ENCODE data around the gene ZNF525. TPM values are rescaled to one million over a fixed set of nuclear protein-coding genes. Genes with fewer than 3 reads are reported as not detected.
"Not testable (repeated sequence)": the region's sequence is repeated elsewhere in the genome, so short reads cannot be mapped to it uniquely, and the experiment has no call there.

Gene ZNF525
- total RNA-seq, 2 experiments from 2014 or later, result 14.5 to 19.9 TPM

DNA sequence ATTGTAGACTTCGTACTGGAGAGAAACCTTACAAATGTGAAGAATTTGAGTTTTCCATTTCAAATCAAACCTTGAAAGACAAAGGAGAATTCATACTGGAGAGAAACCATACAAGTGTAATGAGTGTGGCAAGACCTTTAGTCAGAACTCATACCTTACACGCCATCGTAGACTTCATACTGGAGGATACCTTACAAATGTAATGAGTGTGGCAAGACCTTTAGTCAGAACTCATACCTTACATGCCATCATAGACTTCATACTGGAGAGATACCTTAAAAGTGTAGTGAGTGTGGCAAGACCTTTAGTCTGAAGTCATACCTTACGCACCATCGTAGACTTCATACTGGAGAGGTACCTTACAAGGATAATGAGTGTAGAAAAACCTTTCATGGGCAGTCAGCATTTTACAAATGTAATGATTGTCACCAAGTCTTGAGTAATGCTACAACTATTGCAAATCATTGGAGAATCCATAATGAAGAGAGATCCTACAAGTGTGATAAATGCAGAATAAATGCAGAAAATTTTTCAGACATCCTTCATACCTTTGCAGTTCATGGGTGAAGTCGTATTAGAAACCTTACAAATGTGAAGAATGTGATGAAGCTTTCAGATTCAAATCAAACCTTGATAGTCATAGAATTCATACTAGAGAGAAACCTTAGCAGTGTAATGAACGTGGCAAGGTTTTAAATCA, 44.1 kb downstream of the ZNF525 start:
- no peak overlapping the region for H3K4me3 Mint-ChIP-seq
- H3K27ac Mint-ChIP-seq, result no peak overlapping the region
- H3K9me3 Mint-ChIP-seq, result peaks cover 82% of the 10 kb centered on the region
- DNase-seq, result no peak
- intact Hi-C loops (cut with micrococcal nuclease), result no loop called here
- ChIA-PET POLR2A (no interaction called here), CTCF (no interaction called here)
- H3K4me1 Mint-ChIP-seq (ENCODE audit: low read depth), result no peaks in the 10 kb centered on the region
- H3K36me3 Mint-ChIP-seq, result peaks cover 80% of the 10 kb centered on the region
- no peaks in the 10 kb centered on the region for H3K27me3 Mint-ChIP-seq

DNA sequence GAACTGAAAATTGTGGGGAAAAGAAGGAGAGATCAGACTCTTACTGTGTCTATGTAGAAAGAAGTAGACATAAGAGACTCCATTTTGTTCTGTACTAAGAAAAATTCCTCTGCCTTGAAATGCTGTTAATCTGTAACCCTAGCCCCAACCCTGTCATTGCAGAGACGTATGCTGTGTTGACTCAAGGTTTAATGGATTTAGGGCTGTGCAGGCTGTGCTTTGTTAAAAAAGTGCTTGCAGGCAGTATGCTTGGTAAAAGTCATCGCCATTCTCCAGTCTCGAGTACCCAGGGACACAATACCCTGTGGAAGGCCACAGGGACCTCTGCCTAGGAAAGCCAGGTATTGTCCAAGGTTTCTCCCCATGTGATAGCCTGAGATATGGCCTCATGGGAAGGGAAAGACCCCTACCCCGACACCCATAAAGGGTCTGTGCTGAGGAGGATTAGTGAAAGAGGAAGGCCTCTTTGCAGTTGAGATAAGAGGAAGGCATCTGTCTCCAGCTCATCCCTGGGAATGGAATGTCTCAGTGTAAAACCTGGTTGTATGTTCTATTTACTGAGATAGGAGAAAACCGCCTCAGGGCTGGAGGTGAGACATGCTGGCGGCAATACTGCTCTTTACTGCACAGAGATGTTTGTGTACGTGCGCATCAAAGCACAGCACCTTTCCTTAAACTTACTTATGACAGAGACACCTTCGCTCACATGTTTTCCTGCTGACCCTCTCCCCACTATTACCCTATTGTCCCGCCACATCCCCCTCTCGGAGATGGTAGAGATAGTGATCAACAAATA, 55.2 kb downstream of the ZNF525 start:
- CTCF ChIA-PET; H3K27ac Mint-ChIP-seq; intact Hi-C loops (cut with micrococcal nuclease); H3K4me3 Mint-ChIP-seq; H3K4me1 Mint-ChIP-seq (ENCODE audit: low read depth); H3K27me3 Mint-ChIP-seq; DNase-seq; POLR2A ChIA-PET: not testable (repeated sequence)
- peaks cover 27% of the 10 kb centered on the region for H3K9me3 Mint-ChIP-seq
- peaks cover 13% of the 10 kb centered on the region for H3K36me3 Mint-ChIP-seq

DNA sequence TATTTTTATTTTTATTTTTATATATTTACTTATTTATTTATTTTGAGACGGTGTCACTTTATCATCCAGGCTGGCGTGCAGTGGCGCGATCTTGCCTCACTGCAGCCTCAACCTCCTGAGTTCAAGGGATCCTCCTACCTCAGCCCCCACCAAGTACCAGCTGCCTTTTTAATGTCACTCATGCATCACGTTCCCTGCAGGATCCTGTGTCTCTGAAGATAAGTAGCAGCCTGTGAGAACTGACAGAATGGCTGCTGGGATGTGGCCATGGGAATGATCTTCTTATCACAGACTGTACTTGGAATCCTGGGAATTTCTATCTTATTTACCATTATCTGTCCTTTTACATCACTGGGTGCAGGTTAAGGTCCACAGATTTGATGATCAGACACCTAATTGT, 57.0 kb downstream of the ZNF525 start:
- Mint-ChIP-seq H3K9me3 (peaks cover 12% of the 10 kb centered on the region), H3K27me3 (no peaks in the 10 kb centered on the region), H3K36me3 (peaks cover 7% of the 10 kb centered on the region), H3K4me3 (no peak overlapping the region), H3K27ac (no peak overlapping the region), H3K4me1 (ENCODE audit: low read depth) (no peaks in the 10 kb centered on the region)
- ChIA-PET CTCF (no interaction called here), POLR2A (no interaction called here)
- intact Hi-C loops (cut with micrococcal nuclease), result no loop called here
- DNase-seq, result no peak

DNA sequence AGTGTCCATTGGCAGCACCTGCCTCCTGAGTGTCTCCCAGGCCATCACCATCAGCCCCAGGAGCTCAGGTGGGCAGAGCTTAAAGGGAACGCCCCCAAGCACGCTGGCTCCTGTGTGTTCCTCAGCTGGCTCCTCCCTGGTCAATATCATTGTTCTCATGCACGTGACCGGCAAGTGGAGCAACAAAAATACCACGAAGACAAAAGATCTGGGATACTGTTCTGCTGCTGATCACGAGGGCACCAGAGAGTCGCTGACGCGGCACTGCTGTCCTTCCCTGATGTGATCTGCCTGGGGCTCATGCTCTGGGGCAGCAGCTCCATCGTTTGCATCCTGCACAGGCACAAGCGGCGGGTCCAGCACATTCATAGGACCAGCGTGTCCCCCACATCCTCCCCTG, 57.6 kb downstream of the ZNF525 start:
- POLR2A ChIA-PET; H3K4me1 Mint-ChIP-seq (ENCODE audit: low read depth); H3K27ac Mint-ChIP-seq; CTCF ChIA-PET; H3K36me3 Mint-ChIP-seq; H3K4me3 Mint-ChIP-seq; intact Hi-C loops (cut with micrococcal nuclease); H3K27me3 Mint-ChIP-seq; DNase-seq; H3K9me3 Mint-ChIP-seq: not testable (repeated sequence)

DNA sequence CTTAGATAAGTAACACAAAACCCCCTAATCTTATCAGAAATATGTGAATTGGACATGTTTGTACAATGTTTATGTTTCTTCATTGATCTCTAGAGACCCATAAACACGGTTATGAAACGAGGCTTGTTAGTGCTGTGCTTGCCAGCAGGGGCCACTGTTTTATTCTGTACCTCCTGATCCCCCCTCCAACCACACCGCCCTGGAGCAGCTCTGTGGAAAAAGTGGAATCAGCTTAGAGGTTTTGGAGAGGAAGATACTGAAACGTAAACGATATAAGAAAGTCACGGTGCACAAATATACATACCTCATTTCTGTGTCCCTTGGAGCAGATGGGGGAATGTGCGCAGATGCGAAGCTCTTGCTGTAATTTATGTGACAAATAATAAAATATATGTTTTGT, 58.2 kb downstream of the ZNF525 start:
- H3K4me3 Mint-ChIP-seq; H3K27me3 Mint-ChIP-seq; POLR2A ChIA-PET; DNase-seq; H3K27ac Mint-ChIP-seq; H3K4me1 Mint-ChIP-seq (ENCODE audit: low read depth); intact Hi-C loops (cut with micrococcal nuclease); H3K36me3 Mint-ChIP-seq; H3K9me3 Mint-ChIP-seq: not testable (repeated sequence)
- CTCF ChIA-PET, result interaction anchor here (1.9 kb wide), 1 partner anchor 369 kb away, joined by 7 read pairs; no protein-coding TSS in a partner anchor

DNA sequence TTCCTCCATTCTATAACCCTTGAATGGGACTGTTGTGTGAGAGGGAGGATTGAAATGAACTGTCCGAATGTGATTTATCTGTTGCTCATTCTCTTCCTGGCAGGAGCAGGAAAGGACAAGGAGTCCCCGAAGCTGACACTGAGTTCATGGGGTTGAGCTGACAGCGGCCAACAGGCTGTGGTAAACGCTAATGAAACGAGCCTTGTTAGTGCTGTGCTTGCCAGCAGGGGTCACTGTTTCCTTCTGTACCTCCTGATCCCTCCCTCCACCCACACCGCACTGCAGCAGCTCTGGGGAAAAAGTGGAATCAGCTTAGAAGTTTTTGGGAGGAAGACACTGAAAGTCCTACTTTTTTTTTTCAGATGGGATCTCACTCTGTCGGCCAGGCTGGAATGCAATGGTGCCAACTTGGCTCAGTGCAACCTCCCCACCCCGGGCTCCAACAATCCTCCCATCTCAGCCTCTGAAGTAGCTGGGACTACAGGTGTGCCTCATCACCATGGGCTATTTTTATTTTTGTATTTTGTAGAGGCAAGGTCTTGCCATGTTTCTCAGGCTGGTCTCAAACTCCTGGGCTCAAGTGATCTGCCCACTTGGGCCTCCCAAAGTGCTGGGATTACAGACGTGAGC, 59.6 kb downstream of the ZNF525 start:
- intact Hi-C loops (cut with micrococcal nuclease), result loop anchor here (1.0 to 5.0 kb wide), 2 partner anchors 87 to 321 kb away; no protein-coding TSS in a partner anchor
- H3K4me3 Mint-ChIP-seq, result no peak overlapping the region
- ChIA-PET CTCF (interaction anchor here (0.6 to 2.1 kb wide), 18 partner anchors 9 to 1773 kb away, joined by 3 to 31 read pairs (median 4); no protein-coding TSS in a partner anchor), POLR2A (interaction anchor here (0.6 to 0.7 kb wide), 2 partner anchors 52 to 1227 kb away, joined by 3 to 5 read pairs; no protein-coding TSS in a partner anchor)
- H3K36me3 Mint-ChIP-seq, result no peaks in the 10 kb centered on the region
- no peaks in the 10 kb centered on the region for H3K4me1 Mint-ChIP-seq (ENCODE audit: low read depth)
- H3K27me3 Mint-ChIP-seq, result no peaks in the 10 kb centered on the region
- peak; percentile 77 for DNase-seq
- H3K27ac Mint-ChIP-seq, result no peak overlapping the region
- no peaks in the 10 kb centered on the region for H3K9me3 Mint-ChIP-seq

DNA sequence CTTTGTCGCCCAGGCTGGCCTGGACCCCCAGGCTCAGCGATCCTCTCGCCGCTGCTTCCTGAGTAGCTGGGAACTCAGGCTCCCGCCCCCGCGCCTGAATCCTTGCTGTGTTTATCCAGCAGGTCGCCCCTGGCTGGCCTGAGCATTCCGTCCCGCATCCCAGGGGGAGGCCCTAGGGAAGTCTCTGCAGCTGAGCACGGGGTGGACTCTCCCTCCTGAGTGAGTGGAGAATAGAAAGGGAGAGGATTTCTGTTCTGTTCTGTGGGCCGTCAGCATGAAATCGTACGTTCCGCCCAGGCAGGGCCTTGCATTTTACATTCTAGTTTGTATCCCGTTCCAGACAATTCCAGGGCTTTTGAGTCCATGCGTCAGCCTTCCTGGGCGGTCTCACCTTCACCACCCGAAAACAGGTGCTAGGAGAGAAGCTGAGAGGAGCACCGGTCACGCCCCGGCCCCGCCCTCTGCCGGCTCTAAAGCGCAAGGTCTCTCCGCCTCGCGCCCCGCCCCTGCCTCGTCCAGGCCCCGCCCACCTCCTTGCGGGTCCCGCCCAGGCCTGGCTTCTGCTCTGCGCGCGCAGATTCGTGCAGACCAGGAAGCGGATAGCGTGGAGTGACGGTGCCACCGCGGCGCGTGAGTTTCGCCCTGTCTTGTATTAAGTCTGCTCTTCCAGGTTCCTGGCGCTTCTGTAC, 66.0 kb downstream of the ZNF525 start, which contains the start of gene ZNF761:
Gene ZNF761 (plus strand): TSS at position 586 of the 689 bp plus-strand sequence. CDS start 15,285 bp downstream, outside the sequence.
- DNase-seq, result peak; percentile 98
- Mint-ChIP-seq H3K27me3 (no peaks in the 10 kb centered on the region), H3K4me3 (peak within 1 kb of the TSS; percentile 84), H3K36me3 (peaks cover 37% of the 10 kb centered on the region), H3K27ac (peak within 1 kb of the TSS; percentile 88), H3K9me3 (peaks cover 11% of the 10 kb centered on the region), H3K4me1 (ENCODE audit: low read depth) (peaks cover 22% of the 10 kb centered on the region)
- intact Hi-C loops (cut with micrococcal nuclease), result loop anchor here (2.0 to 5.0 kb wide), 3 partner anchors 35 to 234 kb away; partner anchors contain the start of gene ZNF813
- ChIA-PET CTCF (interaction anchor here (0.7 to 1.1 kb wide), 2 partner anchors 81 to 86 kb away, joined by 3 read pairs; no protein-coding TSS in a partner anchor), POLR2A (no interaction called here)

DNA sequence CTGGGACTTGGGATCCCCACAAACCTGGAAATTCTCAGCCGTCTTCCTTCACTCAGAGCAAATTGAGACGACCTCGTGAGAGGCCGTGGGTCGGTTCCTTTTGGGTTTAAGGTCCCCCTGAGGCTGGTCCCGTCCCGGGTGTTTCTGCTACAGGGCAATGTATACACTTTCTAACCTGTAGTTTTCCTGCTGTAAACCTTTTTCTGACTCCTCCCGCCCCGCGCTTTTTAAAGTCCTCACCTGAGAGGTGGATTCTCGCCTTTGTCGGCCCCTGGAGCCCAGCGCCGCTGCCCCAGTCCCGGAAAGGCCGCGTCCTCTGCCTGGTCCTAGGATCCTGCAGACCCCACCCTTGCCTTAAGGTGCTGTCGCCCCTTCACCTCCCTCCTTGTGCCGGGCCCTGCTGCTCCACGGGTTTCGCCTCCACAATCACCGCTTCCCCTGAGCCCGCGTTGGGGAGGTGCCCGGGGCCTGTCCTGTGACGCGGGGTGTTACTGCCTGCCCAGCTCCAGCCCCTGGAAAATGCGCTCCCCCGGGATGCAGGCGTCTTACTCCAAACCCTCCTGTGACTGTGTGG, 66.7 kb downstream of the ZNF525 start:
- ChIA-PET POLR2A (no interaction called here), CTCF (interaction anchor here (0.7 kb wide), 1 partner anchor 85 kb away, joined by 3 read pairs; no protein-coding TSS in a partner anchor)
- Mint-ChIP-seq H3K9me3 (peaks cover 15% of the 10 kb centered on the region), H3K27me3 (no peaks in the 10 kb centered on the region), H3K4me1 (ENCODE audit: low read depth) (peaks cover 22% of the 10 kb centered on the region), H3K36me3 (peaks cover 44% of the 10 kb centered on the region), H3K4me3 (peak overlapping the region; percentile 84), H3K27ac (peak overlapping the region; percentile 88)
- DNase-seq, result peak; percentile 44
- intact Hi-C loops (cut with micrococcal nuclease), result loop anchor here (5.0 kb wide), 2 partner anchors 120 to 235 kb away; no protein-coding TSS in a partner anchor

Other genes with a start within 250 kb of the ZNF525 start
- gene ZNF415, start 232.8 kb upstream of the ZNF525 start, total RNA-seq, result under 1 TPM; 0.39 to 0.88 TPM
- 1 to 10 TPM; 6.4 TPM for gene ZNF347, start 206.7 kb upstream of the ZNF525 start, total RNA-seq
- 1 to 10 TPM; 4.7 to 4.8 TPM for gene ZNF665, start 172.3 kb upstream of the ZNF525 start, total RNA-seq
- gene ZNF677, start 110.8 kb upstream of the ZNF525 start, total RNA-seq, result 1 to 10 TPM; 4.6 to 4.9 TPM
- gene VN1R2, start 107.4 kb upstream of the ZNF525 start, total RNA-seq, result not detected
- not detected for gene VN1R4, start 98.0 kb upstream of the ZNF525 start, total RNA-seq
- 1 to 10 TPM; 5.7 to 5.8 TPM for gene ZNF845, start 32.0 kb upstream of the ZNF525 start, total RNA-seq
- gene ZNF765, start 29.4 kb downstream of the ZNF525 start, total RNA-seq, result 1 to 10 TPM; 8.2 to 8.7 TPM
- gene ZNF761, start 66.3 kb downstream of the ZNF525 start, total RNA-seq, result 10 to 100 TPM; 10.6 to 11.3 TPM
- 1 to 10 TPM; 4.6 to 5.5 TPM for gene ZNF813, start 102.0 kb downstream of the ZNF525 start, total RNA-seq
- gene ZNF331, start 172.4 kb downstream of the ZNF525 start, total RNA-seq, result 10 to 100 TPM; 20.8 to 23.1 TPM

Data from activated CD4-positive, alpha-beta memory T cell treated with anti-CD3 and anti-CD28 coated beads for 36 hours (primary cell).